Effector memory CD8-positive, alpha-beta T cell (primary cell): Measurements from ENCODE around the gene CACUL1.
A peak's percentile ranks its signal among the peaks of the same experiment; 100 is the strongest.

ENCODE experiments used
- ATAC-seq: fragments of 150-1000 bp; cut with Tn5 transposase; replicated peaks from 2 replicates; pipeline ENCODE4 v1.10.0; 2021; ENCODE audit warnings: mild to moderate bottlenecking, moderate library complexity
- DNase-seq, 3 experiments: peaks; one replicate each; pipeline ENCODE4 v3.0.0; 2021
- H3K27ac Mint-ChIP-seq, 2 donors: one replicate each; pipeline ENCODE4 v1.8.0; 2022; ENCODE audit warnings: mild to moderate bottlenecking in 2 of 2, mixed read lengths in 2 of 2, moderate library complexity in 2 of 2
- H3K27me3 Mint-ChIP-seq, 2 donors: one replicate each; pipeline ENCODE4 v1.8.0; 2022; ENCODE audit warnings: mixed read lengths in 2 of 2
- H3K36me3 Mint-ChIP-seq: one replicate; pipeline ENCODE4 v1.8.0; 2022; ENCODE audit warnings: mild to moderate bottlenecking, moderate library complexity, mixed read lengths; ENCODE audit not compliant: insufficient read depth
- H3K4me1 Mint-ChIP-seq, 2 donors: one replicate each; pipeline ENCODE4 v1.8.0; 2022; ENCODE audit warnings: low read depth in 2 of 2, mixed read lengths in 2 of 2
- H3K4me3 Mint-ChIP-seq, 2 donors: one replicate each; pipeline ENCODE4 v1.8.0; 2022; ENCODE audit warnings: mild to moderate bottlenecking in 2 of 2, mixed read lengths in 2 of 2, moderate library complexity in 2 of 2
- H3K9me3 Mint-ChIP-seq, 2 donors: one replicate each; pipeline ENCODE4 v1.8.0; 2022; ENCODE audit warnings: mixed read lengths in 2 of 2

Gene CACUL1

DNA sequence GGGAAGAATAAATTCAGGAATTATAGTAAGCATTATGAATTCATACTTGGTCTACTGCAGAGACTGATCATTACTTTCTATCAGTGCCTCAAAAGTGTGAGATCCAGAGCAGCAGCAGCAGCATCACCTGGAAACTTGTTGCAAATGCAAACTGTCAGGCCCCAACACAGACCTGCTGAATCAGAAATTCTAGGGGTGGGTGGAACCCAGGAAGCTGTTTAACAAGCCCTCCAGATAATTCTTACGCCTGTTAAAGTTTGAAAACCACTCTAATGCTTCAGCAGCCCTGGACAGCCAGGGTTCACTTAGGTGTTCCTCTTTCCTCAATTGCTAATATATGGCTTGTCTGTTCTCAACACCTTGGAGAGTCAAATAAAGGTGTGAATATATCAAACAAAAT, 19.5 kb downstream of the CACUL1 start:
- no peak for ATAC-seq
- H3K4me1 Mint-ChIP-seq, result peaks cover 54 to 77% of the 10 kb centered on the region in 2 donors

DNA sequence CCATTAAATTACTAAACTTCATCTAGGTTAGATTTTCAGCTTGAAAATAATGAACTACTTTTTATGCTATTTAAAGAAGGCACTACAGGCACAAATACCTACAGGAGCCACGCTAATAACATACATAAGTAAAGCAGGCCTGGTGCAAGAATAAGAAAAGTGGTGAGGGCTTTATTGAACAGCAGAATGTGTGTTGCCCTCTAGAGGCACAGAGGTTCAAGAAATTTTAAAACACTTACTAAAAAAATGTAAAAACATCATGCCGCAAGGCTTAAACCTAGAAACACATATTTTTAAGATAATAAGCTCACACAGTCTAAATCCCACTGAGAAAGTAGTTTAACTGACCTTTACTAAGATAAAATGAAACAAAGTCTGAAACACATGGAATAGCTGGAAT, 20.3 kb downstream of the CACUL1 start:
- H3K36me3 Mint-ChIP-seq, result no peaks in the 10 kb centered on the region
- peak overlapping the region in 1 of 2 donors; percentile 63 for H3K27ac Mint-ChIP-seq
- no peak overlapping the region for H3K4me3 Mint-ChIP-seq
- ATAC-seq (no peak), DNase-seq (no peak)
- no peaks in the 10 kb centered on the region for H3K9me3 Mint-ChIP-seq
- H3K4me1 Mint-ChIP-seq, result peaks cover 58 to 83% of the 10 kb centered on the region in 2 donors
- H3K27me3 Mint-ChIP-seq, result no peaks in the 10 kb centered on the region

More for the DNA sequence above, 19.5 kb downstream of the CACUL1 start:
- Mint-ChIP-seq H3K27ac (peak overlapping the region; percentile 59 to 69), H3K36me3 (no peaks in the 10 kb centered on the region), H3K9me3 (no peaks in the 10 kb centered on the region), H3K4me3 (no peak overlapping the region), H3K27me3 (no peaks in the 10 kb centered on the region)
- no peak for DNase-seq

DNA sequence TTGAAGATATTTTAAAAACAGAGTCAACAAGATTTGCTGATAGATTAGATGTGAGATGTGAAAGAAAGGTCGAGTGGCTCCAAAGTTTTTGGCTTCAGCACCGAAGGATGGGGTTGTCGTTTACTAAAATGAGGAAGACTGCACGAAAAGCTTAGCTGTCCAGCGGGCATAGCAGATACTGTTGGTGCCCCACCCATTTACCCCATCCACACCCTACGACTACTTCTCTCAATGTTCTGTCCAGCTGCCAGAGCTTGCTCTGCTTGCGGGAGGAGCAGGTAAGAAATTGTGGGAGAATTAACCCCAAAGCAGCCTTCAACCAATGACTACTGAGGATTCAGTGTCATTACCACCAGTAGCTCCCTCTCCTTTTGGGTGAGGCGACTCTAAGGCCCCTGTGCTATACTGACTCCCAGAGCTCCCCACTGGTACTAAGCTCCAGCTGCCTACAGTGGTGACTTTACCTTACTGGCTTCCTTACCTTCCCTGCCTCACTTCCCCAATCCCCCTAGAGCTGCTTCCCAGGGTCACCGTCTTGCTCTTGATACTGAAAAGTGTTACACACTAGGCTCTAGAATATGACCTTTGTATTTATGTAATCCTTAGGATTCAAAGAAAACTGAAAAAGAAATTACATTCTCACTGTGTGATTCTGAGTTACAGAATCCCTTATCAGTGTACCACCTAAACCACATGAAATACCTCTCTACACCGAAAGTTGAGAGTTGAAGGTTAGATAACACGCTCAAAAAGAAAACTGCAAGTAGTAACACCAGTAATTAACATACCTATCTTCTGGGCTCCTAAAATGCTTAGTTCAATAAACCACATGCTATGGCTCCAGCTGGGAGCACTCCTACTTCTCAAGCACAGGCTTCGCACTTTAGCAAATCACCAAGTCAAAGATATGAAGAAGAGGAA, 22.3 kb downstream of the CACUL1 start:
- ATAC-seq (peak; percentile 57), DNase-seq (no peak)
- Mint-ChIP-seq H3K9me3 (no peaks in the 10 kb centered on the region), H3K27me3 (no peaks in the 10 kb centered on the region), H3K27ac (peak overlapping the region; percentile 12 to 71), H3K36me3 (no peaks in the 10 kb centered on the region), H3K4me3 (peak overlapping the region; percentile 35 to 63), H3K4me1 (peaks cover 50 to 73% of the 10 kb centered on the region in 2 donors)

GRCh38 chr10:118730756-118731456, 23.9 kb downstream of the CACUL1 start:
- peak; percentile 34 for ATAC-seq
- Mint-ChIP-seq H3K4me1 (peaks cover 49 to 65% of the 10 kb centered on the region in 2 donors), H3K27ac (peak overlapping the region; percentile 71 to 89), H3K9me3 (no peaks in the 10 kb centered on the region), H3K36me3 (no peaks in the 10 kb centered on the region), H3K4me3 (peak overlapping the region; percentile 12 to 24), H3K27me3 (no peaks in the 10 kb centered on the region)
- no peak for DNase-seq

DNA sequence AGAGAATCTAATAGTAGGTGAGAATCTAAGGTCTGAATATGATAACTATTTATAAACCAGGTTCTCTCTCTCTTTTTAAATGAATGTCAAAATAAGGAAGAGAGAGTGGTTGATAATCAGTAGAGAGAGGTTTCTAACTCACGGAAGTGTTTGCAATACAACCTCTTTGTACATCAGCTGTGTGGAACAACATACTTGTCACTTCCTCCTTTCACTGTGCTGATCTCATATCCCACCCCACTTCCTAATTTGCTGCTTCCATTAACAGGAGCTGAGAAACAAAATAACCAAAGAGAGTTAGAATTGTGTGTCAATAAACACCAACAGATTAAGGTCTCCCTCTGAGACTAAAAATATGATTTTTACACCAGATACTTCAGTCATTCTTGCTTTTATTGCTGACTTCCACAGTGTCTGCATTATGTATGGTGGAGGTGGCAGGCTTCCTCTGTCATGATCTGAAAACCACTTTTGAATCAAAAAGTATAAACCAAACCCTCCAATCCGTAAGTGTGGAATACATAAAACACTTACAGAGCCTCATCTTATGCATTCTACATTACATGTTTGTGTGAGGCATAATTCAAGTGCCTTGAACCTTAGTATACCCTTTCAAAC, 25.0 kb downstream of the CACUL1 start:
- H3K27ac Mint-ChIP-seq, result peak overlapping the region; percentile 71 to 89
- no peak for DNase-seq

DNA sequence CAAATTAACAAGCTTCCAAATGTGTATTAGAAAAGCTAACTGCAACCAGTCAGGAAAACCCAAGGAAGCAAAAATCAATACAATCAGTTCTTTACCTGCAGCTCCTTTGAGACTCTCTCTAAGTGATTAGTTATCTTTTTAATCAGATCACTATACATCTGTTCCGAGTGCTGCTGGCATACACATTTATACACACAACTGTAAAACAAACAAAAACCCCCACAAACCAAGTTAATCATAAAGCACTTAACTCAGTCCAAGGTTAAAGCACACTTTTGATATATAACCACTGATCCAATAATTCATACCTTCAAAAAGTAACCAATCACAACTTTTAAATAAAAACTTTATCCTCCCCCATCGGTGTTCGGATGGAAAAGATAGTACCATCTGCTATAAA, 25.6 kb downstream of the CACUL1 start:
- DNase-seq, result no peak
- no peaks in the 10 kb centered on the region for H3K9me3 Mint-ChIP-seq
- H3K4me1 Mint-ChIP-seq, result peaks cover 45 to 50% of the 10 kb centered on the region in 2 donors
- no peaks in the 10 kb centered on the region for H3K27me3 Mint-ChIP-seq
- no peak for ATAC-seq
- peak overlapping the region; percentile 33 to 42 for H3K4me3 Mint-ChIP-seq
- no peaks in the 10 kb centered on the region for H3K36me3 Mint-ChIP-seq
- H3K27ac Mint-ChIP-seq, result peak overlapping the region; percentile 71 to 89

More for the DNA sequence above, 25.0 kb downstream of the CACUL1 start:
- H3K4me3 Mint-ChIP-seq, result peak overlapping the region; percentile 33 to 42
- no peaks in the 10 kb centered on the region for H3K27me3 Mint-ChIP-seq
- peaks cover 45 to 55% of the 10 kb centered on the region in 2 donors for H3K4me1 Mint-ChIP-seq
- ATAC-seq, result peak; percentile 79
- H3K36me3 Mint-ChIP-seq, result no peaks in the 10 kb centered on the region
- no peaks in the 10 kb centered on the region for H3K9me3 Mint-ChIP-seq

GRCh38 chr10:118725886-118726500, 28.8 kb downstream of the CACUL1 start:
- H3K27ac Mint-ChIP-seq, result no peak overlapping the region

DNA sequence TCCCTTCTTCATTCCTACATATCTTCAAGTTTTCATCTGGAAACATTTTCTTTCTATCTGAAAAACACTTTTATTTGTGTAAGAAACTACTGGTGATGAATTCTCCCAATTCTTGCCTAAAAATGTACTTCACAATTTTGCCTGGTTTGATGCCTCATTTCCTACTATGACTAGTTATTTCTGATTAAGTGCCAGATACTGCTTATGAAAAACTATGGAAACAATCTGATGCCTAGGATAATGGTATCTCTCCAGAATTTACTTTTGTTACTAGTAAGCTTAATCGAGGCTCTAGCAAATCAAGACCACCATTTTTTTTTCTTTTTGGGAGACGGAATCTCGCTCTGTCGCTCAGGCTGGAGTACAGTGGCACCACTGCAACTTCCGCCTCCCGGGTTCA, 31.3 kb downstream of the CACUL1 start:
- H3K4me3 Mint-ChIP-seq, result no peak overlapping the region
- no peaks in the 10 kb centered on the region for H3K27me3 Mint-ChIP-seq
- no peaks in the 10 kb centered on the region for H3K36me3 Mint-ChIP-seq
- ATAC-seq (no peak), DNase-seq (no peak)
- no peaks in the 10 kb centered on the region for H3K9me3 Mint-ChIP-seq
- peak overlapping the region in 1 of 2 donors; percentile 77 for H3K27ac Mint-ChIP-seq
- peaks cover 5 to 8% of the 10 kb centered on the region in 2 donors for H3K4me1 Mint-ChIP-seq

More at GRCh38 chr10:118725886-118726500, 28.8 kb downstream of the CACUL1 start:
- Mint-ChIP-seq H3K4me1 (peaks cover 20 to 21% of the 10 kb centered on the region in 2 donors), H3K9me3 (no peaks in the 10 kb centered on the region), H3K27me3 (no peaks in the 10 kb centered on the region), H3K4me3 (no peak overlapping the region), H3K36me3 (no peaks in the 10 kb centered on the region)
- ATAC-seq (no peak), DNase-seq (no peak)

GRCh38 chr10:118721539-118721876, 33.3 kb downstream of the CACUL1 start:
- no peak overlapping the region for H3K4me3 Mint-ChIP-seq
- ATAC-seq (no peak), DNase-seq (no peak)
- H3K9me3 Mint-ChIP-seq, result no peaks in the 10 kb centered on the region
- H3K27me3 Mint-ChIP-seq, result no peaks in the 10 kb centered on the region
- H3K36me3 Mint-ChIP-seq, result no peaks in the 10 kb centered on the region
- H3K4me1 Mint-ChIP-seq, result peaks cover 5 to 8% of the 10 kb centered on the region in 2 donors
- no peak overlapping the region for H3K27ac Mint-ChIP-seq

GRCh38 chr10:118720685-118721538, 33.9 kb downstream of the CACUL1 start:
- Mint-ChIP-seq H3K9me3 (no peaks in the 10 kb centered on the region), H3K27ac (no peak overlapping the region), H3K27me3 (no peaks in the 10 kb centered on the region), H3K36me3 (no peaks in the 10 kb centered on the region), H3K4me3 (no peak overlapping the region), H3K4me1 (peaks cover 3 to 6% of the 10 kb centered on the region in 2 donors)
- DNase-seq (peak; percentile 59 to 70 (median 65)), ATAC-seq (peak; percentile 68)

- Mint-ChIP-seq H3K36me3 (peaks cover 9% of the 10 kb centered on the region), H3K27me3 (no peaks in the 10 kb centered on the region), H3K9me3 (no peaks in the 10 kb centered on the region), H3K27ac (no peak overlapping the region), H3K4me1 (no peaks in the 10 kb centered on the region), H3K4me3 (no peak overlapping the region)
- ATAC-seq (no peak), DNase-seq (no peak)
These were observed 40.4 kb downstream of the CACUL1 start for GRCh38 chr10:118714366-118714765.

DNA sequence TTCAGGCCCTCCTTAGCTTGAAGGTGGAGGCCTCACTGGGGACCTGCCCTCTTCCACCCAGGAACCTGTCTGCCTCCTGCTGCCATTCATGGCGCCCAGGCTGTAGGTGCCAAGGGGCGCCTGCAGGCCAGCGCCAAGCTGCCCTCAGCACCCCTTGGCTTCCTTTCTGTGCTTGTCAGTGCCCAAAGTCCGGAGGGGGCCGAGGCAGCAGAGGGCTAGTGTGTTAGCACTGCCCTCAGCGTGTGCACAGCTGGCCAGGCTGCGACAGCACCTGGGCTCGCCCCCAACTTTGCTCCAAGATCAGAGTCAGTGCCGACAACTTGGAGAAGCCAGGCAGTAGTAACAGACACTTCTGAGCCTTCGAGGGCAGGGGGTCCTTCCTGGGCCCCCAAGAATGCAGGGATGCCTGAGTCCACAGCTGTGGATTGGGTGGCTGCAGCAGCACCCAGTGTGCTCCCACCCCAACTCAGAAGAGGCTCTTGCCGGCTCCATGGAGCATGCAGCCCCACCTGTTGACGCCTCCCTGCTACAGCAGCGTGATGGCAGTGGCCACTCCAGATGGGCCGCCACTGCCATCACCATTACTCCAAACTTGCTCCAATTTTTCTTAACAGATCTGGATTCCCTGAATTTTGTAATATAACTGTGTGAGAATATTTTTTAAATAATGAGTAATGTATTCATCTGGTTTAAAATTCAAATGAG, 41.7 kb downstream of the CACUL1 start:
- ATAC-seq (no peak), DNase-seq (no peak)
- Mint-ChIP-seq H3K4me3 (no peak overlapping the region), H3K4me1 (no peaks in the 10 kb centered on the region), H3K36me3 (peaks cover 9% of the 10 kb centered on the region), H3K27me3 (no peaks in the 10 kb centered on the region), H3K27ac (no peak overlapping the region), H3K9me3 (no peaks in the 10 kb centered on the region)
